Measurements from ENCODE around the gene PCBP3.

GRCh38 chr21:45818904-45819285, 175.4 kb downstream of the PCBP3 start:
- no peak for TF ChIP-seq CTCF (IDR thresholded peaks at IDR 0.05; ENCODE audit: low read depth, low read length)
- TF ChIP-seq MYC (IDR thresholded peaks at IDR 0.05; ENCODE audit: low read depth, low read length), result peak; percentile 26; the same call in 1 of the 2 replicates
